Keratinocyte (primary cell): ENCODE results near the gene UNC79.
"Not testable (repeated sequence)": the region's sequence is repeated elsewhere in the genome, so short reads cannot be mapped to it uniquely, and the experiment has no call there.

Experiments
- CTCF ChIP-seq, 3 experiments: IDR thresholded peaks in 1 of 3; conservative IDR thresholded peaks in 1 of 3; optimal IDR thresholded peaks in 1 of 3; 2 replicates in 2 of 3; 3 replicates in 1 of 3; pipeline versions ENCODE3 to v1.5.1; 2011; ENCODE audit warnings: low read length in 3 of 3, mild to moderate bottlenecking in 3 of 3, moderate library complexity in 2 of 3, control low read depth in 1 of 3, inconsistent platforms in 1 of 3; ENCODE audit not compliant: insufficient read depth in 2 of 3; ENCODE audit errors: extremely low read depth in 1 of 3
- EZH2 ChIP-seq: IDR thresholded peaks from one replicate; pipeline ENCODE4 v1.6.1; 2012; ENCODE audit warnings: inconsistent platforms, mild to moderate bottlenecking, low read length, moderate library complexity

DNA sequence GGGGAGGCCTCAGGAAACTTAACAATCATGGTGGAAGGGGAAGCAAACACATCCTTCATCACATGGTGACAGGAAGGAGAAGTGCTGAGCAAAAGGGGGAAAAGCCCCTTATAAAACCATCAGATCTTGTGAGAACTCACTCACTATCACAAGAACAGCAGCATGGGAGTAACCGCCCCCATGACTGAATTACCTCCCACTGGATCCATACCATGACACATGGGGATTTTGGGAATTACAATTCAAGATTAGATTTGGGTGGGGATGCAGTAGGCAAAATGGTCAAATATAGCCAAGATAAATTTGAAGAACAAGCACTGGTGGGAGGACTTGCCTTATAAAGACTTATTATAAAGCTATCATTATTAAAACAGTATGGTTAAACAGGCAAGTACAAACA, 5.6 kb upstream of the UNC79 start:
- TF ChIP-seq CTCF (optimal IDR thresholded peaks at IDR 0.05 in 1 of 3, IDR thresholded peaks at IDR 0.05 in 1 of 3, conservative IDR thresholded peaks at IDR 0.05 in 1 of 3; ENCODE audit: extremely low read depth in 1 of 3, insufficient read depth in 2 of 3, low read length in 3 of 3); EZH2: not testable (repeated sequence)
